K562 (cell line): ENCODE results near the gene FSTL3. TPM values are rescaled to one million over a fixed set of nuclear protein-coding genes. Genes with fewer than 3 reads are reported as not detected.

ENCODE experiments used
- ADNP ChIP-seq: fragments of 200-800 bp; sonication (Bioruptor generic); IDR thresholded peaks from 2 replicates; pipeline ENCODE4 v1.6.1; 2016; ENCODE audit warnings: missing genetic modification characterization, missing compliant biosample characterization
- BHLHE40 ChIP-seq: IDR thresholded peaks from 2 replicates; pipeline ENCODE4 v1.6.1; 2011; ENCODE audit warnings: low read length, improper control_type of control experiment
- EP300 ChIP-seq: IDR thresholded peaks from 2 replicates; pipeline ENCODE4 v1.6.1; 2012; ENCODE audit warnings: low read length, improper control_type of control experiment
- FOXJ2 ChIP-seq: fragments of 200-800 bp; sonication (Bioruptor generic); IDR thresholded peaks from 2 replicates; pipeline ENCODE4 v1.6.1; 2016; ENCODE audit warnings: missing genetic modification characterization, missing compliant biosample characterization
- HOMEZ ChIP-seq: fragments of 250-450 bp; sonication (Bioruptor Pico); IDR thresholded peaks from 2 replicates; pipeline ENCODE4 v1.4.0; 2020; ENCODE audit warnings: mild to moderate bottlenecking, moderate library complexity
- JUN ChIP-seq, 2 experiments: sonication (generic) in 1 of 2; formaldehyde crosslinking in 1 of 2; IDR thresholded peaks; 2 replicates each; pipeline versions ENCODE4 v1.6.1 to v1.8.0; 2012 to 2022; ENCODE audit warnings: borderline replicate concordance in 2 of 2, mild to moderate bottlenecking in 2 of 2, improper control_type of control experiment in 1 of 2, low read depth in 1 of 2, low read length in 1 of 2, missing genetic modification reagents in 1 of 2
- KLF13 ChIP-seq: fragments of 450-650 bp; IDR thresholded peaks from 2 replicates; pipeline ENCODE4 v1.6.1; 2016; ENCODE audit warnings: missing genetic modification characterization, low read depth, mild to moderate bottlenecking, missing compliant biosample characterization, moderate library complexity, borderline replicate concordance
- MAX ChIP-seq: sonication (generic); formaldehyde crosslinking; IDR thresholded peaks from 2 replicates; pipeline ENCODE4 v1.9.0; 2022; ENCODE audit warnings: mild to moderate bottlenecking, missing genetic modification reagents
- NR1H2 ChIP-seq: sonication (generic); formaldehyde crosslinking; IDR thresholded peaks from 2 replicates; pipeline ENCODE4 v1.4.0; 2020; ENCODE audit warnings: mild to moderate bottlenecking, missing genetic modification reagents
- PCBP2 ChIP-seq: fragments of 200-400 bp; formaldehyde crosslinking; IDR thresholded peaks from 2 replicates; pipeline ENCODE4 v1.6.1; 2018; ENCODE audit warnings: low read length, low read depth, mild to moderate bottlenecking, moderate library complexity; ENCODE audit not compliant: poor library complexity, severe bottlenecking
- POU5F1 ChIP-seq: fragments of 150-350 bp; IDR thresholded peaks from 2 replicates; pipeline ENCODE4 v1.6.1; 2014; ENCODE audit warnings: borderline replicate concordance, low read length, low read depth, mild to moderate bottlenecking; ENCODE audit not compliant: partially characterized antibody
- RFX5 ChIP-seq: IDR thresholded peaks from 2 replicates; pipeline ENCODE4 v1.6.1; 2011; ENCODE audit warnings: low read depth, mild to moderate bottlenecking, improper control_type of control experiment, low read length
- SAP30 ChIP-seq: fragments of 200-600 bp; sonication (generic); IDR thresholded peaks from 2 replicates; pipeline ENCODE4 v1.6.1; 2012; ENCODE audit warnings: borderline replicate concordance, low read depth, mild to moderate bottlenecking, moderate library complexity, low read length, control low read depth, inconsistent platforms; ENCODE audit not compliant: insufficient read depth, poor library complexity, severe bottlenecking
- SPI1 ChIP-seq: IDR thresholded peaks from 2 replicates; pipeline ENCODE4 v1.6.1; 2011; ENCODE audit warnings: low read depth, low read length, control low read depth, borderline replicate concordance
- USF1 ChIP-seq: sonication (generic); formaldehyde crosslinking; IDR thresholded peaks from 2 replicates; pipeline ENCODE4 v1.9.0; 2022; ENCODE audit warnings: mild to moderate bottlenecking, missing genetic modification reagents
- ZBED1 ChIP-seq: IDR thresholded peaks from 2 replicates; pipeline ENCODE4 v1.6.1; 2014
- ZNF124 ChIP-seq: sonication (generic); formaldehyde crosslinking; IDR thresholded peaks from 2 replicates; pipeline ENCODE4 v1.8.1; 2022; ENCODE audit warnings: missing genetic modification reagents
- ZNF23 ChIP-seq: fragments of 250-450 bp; sonication (Bioruptor Pico); IDR thresholded peaks from 2 replicates; pipeline ENCODE4 v1.4.0; 2020; ENCODE audit warnings: mild to moderate bottlenecking
- ZNF444 ChIP-seq: fragments of 250-450 bp; sonication (Bioruptor Pico); IDR thresholded peaks from 2 replicates; pipeline ENCODE4 v1.4.0; 2020; ENCODE audit warnings: mild to moderate bottlenecking, moderate library complexity
- polyA plus RNA-seq, 8 experiments: library from polyadenylated mRNA; depleted of rRNA in 4 of 8; stranded (reverse) in 5 of 8; unstranded in 3 of 8; fragments of >200 nt; fragmentation: Nextera tagmentation in 2 of 8; fragmentation: Illumina TruSeq in 1 of 8; extraction: Ambion mirVana in 2 of 8; extraction: Trizol in 1 of 8; gene quantifications; 2 replicates each; pipeline versions ENCODE4 v1.2.1 to v1.2.3, GENCODE V29; 2011 to 2014; ENCODE audit warnings: inconsistent platforms in 1 of 8, missing spikeins in 1 of 8
- total RNA-seq, 7 experiments: library from RNA; depleted of rRNA in 6 of 7; stranded (reverse); fragments of >200 nt in 6 of 7; fragmentation: Illumina TruSeq in 2 of 7; extraction: Trizol in 2 of 7; gene quantifications; 2 replicates each; pipeline versions ENCODE4 v1.2.1 to v1.2.3, GENCODE V29; 2011 to 2021; ENCODE audit warnings: low replicate concordance in 1 of 7
- TF ChIP-seq, protein P1 (sequence below), 2 experiments: fragments of 450-650 bp; conservative IDR thresholded peaks; 2 replicates each; pipeline ENCODE4 v1.6.1; 2017; ENCODE audit warnings: mild to moderate bottlenecking in 2 of 2, moderate library complexity in 2 of 2
- TF ChIP-seq, protein P2 (sequence below), 3 experiments: fragments of 200-800 bp in 1 of 3; sonication (Bioruptor generic) in 1 of 3; sonication (generic) in 1 of 3; formaldehyde crosslinking in 1 of 3; IDR thresholded peaks; 2 replicates each; pipeline versions ENCODE4 v1.6.1 to v1.8.0; 2016 to 2022; ENCODE audit warnings: mild to moderate bottlenecking in 2 of 3, missing compliant biosample characterization in 2 of 3, missing genetic modification characterization in 2 of 3, missing genetic modification reagents in 1 of 3

The FSTL3 gene
- total and polyA plus RNA-seq, 9 of the 15 experiments (the other 6 are each of a cell fraction or from before 2014, with no cell fraction given) = 0.35 to 6.8 (median 4.2) TPM; not detected in 1

GRCh38 chr19:703651-704446, 27.7 kb downstream of the FSTL3 start (continued):
- TF ChIP-seq HOMEZ (CRISPR knock-in tag) = no peak
- peak; percentile 48; the same call in 1 of the 2 replicates for TF ChIP-seq SPI1
- no peak for TF ChIP-seq RFX5
- TF ChIP-seq KLF13 (tag) = no peak
- TF ChIP-seq NR1H2 (CRISPR knock-in tag) = no peak
- TF ChIP-seq BHLHE40 = peak; percentile 18; the same call in 1 of the 2 replicates
- no peak for TF ChIP-seq ZNF444
- no peak for TF ChIP-seq ZNF23 (CRISPR knock-in tag)
- no peak for TF ChIP-seq POU5F1
- no peak for TF ChIP-seq SAP30
- no peak for TF ChIP-seq FOXJ2 (tag)
- TF ChIP-seq ADNP = no peak
- TF ChIP-seq, protein P1, sequence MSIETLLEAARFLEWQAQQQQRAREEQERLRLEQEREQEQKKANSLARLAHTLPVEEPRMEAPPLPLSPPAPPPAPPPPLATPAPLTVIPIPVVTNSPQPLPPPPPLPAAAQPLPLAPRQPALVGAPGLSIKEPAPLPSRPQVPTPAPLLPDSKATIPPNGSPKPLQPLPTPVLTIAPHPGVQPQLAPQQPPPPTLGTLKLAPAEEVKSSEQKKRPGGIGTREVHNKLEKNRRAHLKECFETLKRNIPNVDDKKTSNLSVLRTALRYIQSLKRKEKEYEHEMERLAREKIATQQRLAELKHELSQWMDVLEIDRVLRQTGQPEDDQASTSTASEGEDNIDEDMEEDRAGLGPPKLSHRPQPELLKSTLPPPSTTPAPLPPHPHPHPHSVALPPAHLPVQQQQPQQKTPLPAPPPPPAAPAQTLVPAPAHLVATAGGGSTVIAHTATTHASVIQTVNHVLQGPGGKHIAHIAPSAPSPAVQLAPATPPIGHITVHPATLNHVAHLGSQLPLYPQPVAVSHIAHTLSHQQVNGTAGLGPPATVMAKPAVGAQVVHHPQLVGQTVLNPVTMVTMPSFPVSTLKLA (conservative IDR thresholded peaks at IDR 0.05) = 0 out of 4 replicates have a peak, but pooled peaks of 1 of the 2 experiments have one; percentile 44
- TF ChIP-seq JUN (IDR thresholded peaks at IDR 0.05; ENCODE audit: borderline replicate concordance, low read depth, low read length) = 0 out of 2 replicates have a peak, but pooled peaks have one; percentile 30
- no peak for TF ChIP-seq JUN (CRISPR knock-in tag; IDR thresholded peaks at IDR 0.05; ENCODE audit: borderline replicate concordance)
- TF ChIP-seq EP300 = peak; percentile 40; the same call in 1 of the 2 replicates
- TF ChIP-seq USF1 (CRISPR knock-in tag) = no peak
- TF ChIP-seq PCBP2 = no peak
- TF ChIP-seq, protein P2, sequence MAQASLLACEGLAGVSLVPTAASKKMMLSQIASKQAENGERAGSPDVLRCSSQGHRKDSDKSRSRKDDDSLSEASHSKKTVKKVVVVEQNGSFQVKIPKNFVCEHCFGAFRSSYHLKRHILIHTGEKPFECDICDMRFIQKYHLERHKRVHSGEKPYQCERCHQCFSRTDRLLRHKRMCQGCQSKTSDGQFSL (CRISPR knock-in tag; IDR thresholded peaks at IDR 0.05) = no peak
- TF ChIP-seq, protein P2 (tag; IDR thresholded peaks at IDR 0.05) = no peak
- no peak for TF ChIP-seq ZNF124 (CRISPR knock-in tag)
- TF ChIP-seq ZBED1 = no peak
- peak; percentile 35; the same call in 1 of the 2 replicates for TF ChIP-seq MAX (CRISPR knock-in tag)
